Skeletal muscle satellite cell (primary cell): ENCODE results near the gene CHRD.

Experiments
- H3K27me3 ChIP-seq: 2 replicates; pipeline ENCODE4 v1.7.0; 2013; ENCODE audit warnings: low read length; ENCODE audit not compliant: control insufficient read depth, insufficient read depth
- H3K36me3 ChIP-seq: 2 replicates; pipeline ENCODE4 v1.7.0; 2013; ENCODE audit warnings: mild to moderate bottlenecking, control low read depth, low read length; ENCODE audit not compliant: insufficient read depth
- H3K4me1 ChIP-seq: 2 replicates; pipeline ENCODE4 v1.7.0; 2013; ENCODE audit warnings: low read length; ENCODE audit not compliant: control insufficient read depth, insufficient read depth
- H3K4me2 ChIP-seq: 2 replicates; pipeline ENCODE4 v1.7.0; 2013; ENCODE audit warnings: mild to moderate bottlenecking, low read length
- H3K4me3 ChIP-seq: 2 replicates; pipeline ENCODE4 v1.7.0; 2013; ENCODE audit warnings: low read length
- H3K9ac ChIP-seq: 2 replicates; pipeline ENCODE4 v1.7.0; 2013; ENCODE audit warnings: mild to moderate bottlenecking, low read depth, low read length, moderate library complexity
- H3K9me3 ChIP-seq: replicated peaks from 2 replicates; pipeline ENCODE4 v1.7.0; 2013; ENCODE audit warnings: mild to moderate bottlenecking, control low read depth, low read length

CHRD gene

GRCh38 chr3:184389384-184389783 lies 9.5 kb downstream of the CHRD start:
- no peak overlapping the region for H3K4me2 ChIP-seq
- H3K9me3 ChIP-seq = no peaks in the 10 kb centered on the region
- no peaks in the 10 kb centered on the region for H3K36me3 ChIP-seq
- no peak overlapping the region for H3K4me3 ChIP-seq
- peaks cover 48% of the 10 kb centered on the region for H3K27me3 ChIP-seq
- no peaks in the 10 kb centered on the region for H3K4me1 ChIP-seq
- no peak overlapping the region for H3K9ac ChIP-seq

- Histone ChIP-seq H3K27me3 (peaks cover 54% of the 10 kb centered on the region), H3K4me1 (no peaks in the 10 kb centered on the region), H3K9ac (no peak overlapping the region)
Observed at GRCh38 chr3:184389935-184390528, 10.2 kb downstream of the CHRD start.

GRCh38 chr3:184391266-184391665 lies 11.4 kb downstream of the CHRD start:
- Histone ChIP-seq H3K9ac (no peak overlapping the region), H3K9me3 (no peaks in the 10 kb centered on the region), H3K27me3 (peaks cover 60% of the 10 kb centered on the region), H3K36me3 (no peaks in the 10 kb centered on the region), H3K4me3 (no peak overlapping the region), H3K4me2 (no peak overlapping the region), H3K4me1 (no peaks in the 10 kb centered on the region)

More at GRCh38 chr3:184389935-184390528, 10.2 kb downstream of the CHRD start:
- Histone ChIP-seq H3K4me2 (no peak overlapping the region), H3K9me3 (no peaks in the 10 kb centered on the region), H3K4me3 (no peak overlapping the region), H3K36me3 (no peaks in the 10 kb centered on the region)

- Histone ChIP-seq H3K4me2 (no peak overlapping the region), H3K36me3 (no peaks in the 10 kb centered on the region), H3K9ac (no peak overlapping the region), H3K27me3 (peaks cover 41% of the 10 kb centered on the region), H3K4me1 (peaks cover 5% of the 10 kb centered on the region), H3K4me3 (no peak overlapping the region), H3K9me3 (no peaks in the 10 kb centered on the region)
Observed at GRCh38 chr3:184395320-184395660, 15.4 kb downstream of the CHRD start.

- Histone ChIP-seq H3K9me3 (no peaks in the 10 kb centered on the region), H3K27me3 (peaks cover 43% of the 10 kb centered on the region), H3K4me2 (no peak overlapping the region), H3K9ac (no peak overlapping the region), H3K36me3 (no peaks in the 10 kb centered on the region), H3K4me3 (no peak overlapping the region), H3K4me1 (peaks cover 5% of the 10 kb centered on the region)
Observed at GRCh38 chr3:184399410-184399809, 19.6 kb downstream of the CHRD start.

- Histone ChIP-seq H3K4me2 (no peak overlapping the region), H3K9me3 (no peaks in the 10 kb centered on the region), H3K9ac (no peak overlapping the region), H3K27me3 (peaks cover 57% of the 10 kb centered on the region), H3K36me3 (no peaks in the 10 kb centered on the region), H3K4me3 (no peak overlapping the region), H3K4me1 (no peaks in the 10 kb centered on the region)
Observed at GRCh38 chr3:184405075-184406030, 25.5 kb downstream of the CHRD start.

- no peak overlapping the region for H3K9ac ChIP-seq
- peaks cover 34% of the 10 kb centered on the region for H3K27me3 ChIP-seq
- H3K4me2 ChIP-seq = no peak overlapping the region
- H3K36me3 ChIP-seq = no peaks in the 10 kb centered on the region
- H3K9me3 ChIP-seq = no peaks in the 10 kb centered on the region
- no peak overlapping the region for H3K4me3 ChIP-seq
- no peaks in the 10 kb centered on the region for H3K4me1 ChIP-seq
Observed at GRCh38 chr3:184409331-184409926, 29.6 kb downstream of the CHRD start.

- H3K4me2 ChIP-seq = no peak overlapping the region
- peaks cover 33% of the 10 kb centered on the region for H3K27me3 ChIP-seq
- H3K9ac ChIP-seq = no peak overlapping the region
- H3K36me3 ChIP-seq = no peaks in the 10 kb centered on the region
- H3K9me3 ChIP-seq = no peaks in the 10 kb centered on the region
- H3K4me3 ChIP-seq = no peak overlapping the region
- no peaks in the 10 kb centered on the region for H3K4me1 ChIP-seq
Observed at GRCh38 chr3:184409946-184410500, 30.2 kb downstream of the CHRD start.

- Histone ChIP-seq H3K9ac (no peak overlapping the region), H3K4me1 (no peaks in the 10 kb centered on the region), H3K36me3 (no peaks in the 10 kb centered on the region), H3K27me3 (peaks cover 19% of the 10 kb centered on the region), H3K4me3 (no peak overlapping the region), H3K9me3 (no peaks in the 10 kb centered on the region), H3K4me2 (no peak overlapping the region)
Observed at GRCh38 chr3:184414418-184415202, 34.8 kb downstream of the CHRD start.

- no peaks in the 10 kb centered on the region for H3K4me1 ChIP-seq
- no peak overlapping the region for H3K4me3 ChIP-seq
- H3K27me3 ChIP-seq = peaks cover 19% of the 10 kb centered on the region
- H3K9me3 ChIP-seq = no peaks in the 10 kb centered on the region
- H3K4me2 ChIP-seq = no peak overlapping the region
- no peak overlapping the region for H3K9ac ChIP-seq
- no peaks in the 10 kb centered on the region for H3K36me3 ChIP-seq
Observed at GRCh38 chr3:184415203-184415490, 35.3 kb downstream of the CHRD start.
